Epidermal melanocyte (primary cell): Measurements from ENCODE around the gene GAST.

Source experiments
- DNase-seq: peaks from one replicate; pipeline ENCODE4 v3.0.0; 2011; ENCODE audit warnings: low spot score; ENCODE audit not compliant: insufficient read length

Gene GAST

GRCh38 chr17:41707803-41708669, 4.1 kb upstream of the GAST start:
- DNase-seq, result no peak

GRCh38 chr17:41710472-41711090, 1.6 kb upstream of the GAST start:
- peak; percentile 16 for DNase-seq

- DNase-seq, result peak; percentile 71
Measured at GRCh38 chr17:41717408-41718286, 5.5 kb downstream of the GAST start.

GRCh38 chr17:41718287-41718645, 6.1 kb downstream of the GAST start:
- DNase-seq, result no peak

- DNase-seq, result no peak
Measured at GRCh38 chr17:41722231-41722630, 10.1 kb downstream of the GAST start.

GRCh38 chr17:41723801-41724475, 11.8 kb downstream of the GAST start:
- no peak for DNase-seq

GRCh38 chr17:41724476-41725050, 12.4 kb downstream of the GAST start:
- no peak for DNase-seq

- DNase-seq, result no peak
Measured at GRCh38 chr17:41725134-41725533, 13.0 kb downstream of the GAST start.

GRCh38 chr17:41728056-41728455, 15.9 kb downstream of the GAST start:
- DNase-seq, result no peak

- DNase-seq, result no peak
Measured at GRCh38 chr17:41730479-41730878, 18.3 kb downstream of the GAST start.

- no peak for DNase-seq
Measured at GRCh38 chr17:41731836-41732235, 19.7 kb downstream of the GAST start.

- DNase-seq, result no peak
Measured at GRCh38 chr17:41733348-41734138, 21.4 kb downstream of the GAST start.

GRCh38 chr17:41734139-41734948, 22.2 kb downstream of the GAST start, which contains the start of gene HAP1:
HAP1 (minus strand) TSS chr17:41734643; CDS start chr17:41734634, 9 bp downstream.
- DNase-seq, result no peak

GRCh38 chr17:41734949-41735313, 22.8 kb downstream of the GAST start:
- no peak for DNase-seq

- DNase-seq, result no peak
Measured at GRCh38 chr17:41735744-41736143, 23.6 kb downstream of the GAST start.

GRCh38 chr17:41736983-41737679, 25.0 kb downstream of the GAST start:
- DNase-seq, result no peak

GRCh38 chr17:41737680-41738023, 25.5 kb downstream of the GAST start:
- DNase-seq, result no peak

- peak; percentile 92 for DNase-seq
Measured at GRCh38 chr17:41738077-41738800, 26.1 kb downstream of the GAST start.
